RPMI8226 (cell line): Measurements from ENCODE around the gene FBXO39.
"Not testable (repeated sequence)": the region's sequence is repeated elsewhere in the genome, so short reads cannot be mapped to it uniquely, and the experiment has no call there.

ENCODE experiments used
- DNase-seq: peaks from one replicate; pipeline ENCODE4 v3.0.0-alpha.2; 2015

FBXO39 gene

DNA sequence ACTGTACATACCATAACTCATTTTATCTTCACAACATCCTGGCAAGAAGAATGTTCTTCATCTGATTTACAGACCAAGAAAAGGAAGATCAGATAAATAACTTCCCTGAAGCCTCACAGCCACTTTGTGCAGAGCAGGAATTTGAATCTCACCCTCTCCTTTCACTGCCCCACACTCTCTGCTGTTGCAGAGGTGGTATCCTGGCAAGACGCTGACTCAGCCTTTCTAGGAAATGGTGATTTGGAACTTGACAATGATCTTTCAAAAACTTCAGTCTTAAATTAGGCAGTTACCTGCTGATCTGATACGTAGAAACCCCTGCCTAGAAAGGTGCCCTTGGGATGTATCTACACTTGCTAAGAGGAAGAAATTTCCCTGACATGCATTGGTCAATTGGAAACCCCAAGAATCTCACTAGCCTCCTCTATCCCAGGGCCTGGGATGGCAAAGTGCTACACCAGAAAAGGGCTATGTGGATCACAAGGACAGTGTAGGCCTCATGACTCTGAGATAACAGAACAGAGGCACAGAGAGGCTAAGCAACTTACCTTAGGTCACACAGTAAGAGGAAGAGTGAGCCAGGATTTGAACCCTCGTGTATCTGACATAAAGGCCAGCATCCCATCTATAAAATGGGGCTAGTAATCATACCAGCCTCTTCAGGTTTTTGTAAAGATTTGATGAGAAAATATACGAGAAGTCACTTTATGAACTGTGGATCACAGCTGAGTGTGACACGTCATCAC, 17.9 kb downstream of the FBXO39 start:
- no peak for DNase-seq

DNA sequence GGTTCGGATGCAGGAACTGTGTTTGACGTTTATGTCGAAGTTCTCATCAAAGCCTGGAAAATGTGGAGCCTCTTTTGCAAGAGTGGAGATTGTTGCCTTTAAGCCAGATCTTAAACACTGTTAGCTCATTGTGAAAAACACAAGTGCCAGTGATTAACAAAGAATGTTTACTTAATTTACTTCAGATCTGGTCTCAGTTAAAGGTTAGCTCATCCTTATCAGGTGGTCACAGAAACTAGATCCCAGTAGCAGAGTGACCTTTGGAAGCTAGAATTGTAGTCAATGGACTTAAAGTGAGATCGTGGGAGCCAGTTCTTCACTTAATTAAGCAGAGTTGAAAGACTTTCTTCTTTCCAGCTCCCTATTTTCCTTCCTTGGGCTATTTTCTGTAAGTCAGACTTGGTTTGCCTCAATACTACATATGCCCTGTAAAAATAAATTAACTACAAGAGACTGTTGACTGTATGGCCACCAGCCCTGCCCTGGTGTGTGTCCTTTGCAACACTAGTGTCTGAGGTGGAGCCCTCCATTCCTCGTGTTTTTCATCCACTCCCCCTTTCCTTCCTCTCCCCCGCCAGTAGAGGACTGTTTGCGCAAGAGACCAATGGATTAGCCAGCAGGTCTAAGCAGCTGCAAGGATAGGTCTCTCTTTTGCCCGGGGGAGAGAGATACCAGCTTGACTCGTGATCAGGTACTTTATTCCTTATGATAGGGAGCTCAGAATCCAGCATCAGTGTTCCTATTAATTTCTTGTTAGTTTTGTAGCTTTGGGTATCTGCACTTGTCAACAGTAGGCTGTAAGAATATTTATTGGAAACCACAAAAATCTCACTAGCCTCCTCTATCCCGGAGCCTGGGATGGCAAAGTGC, 20.2 kb downstream of the FBXO39 start:
- no peak for DNase-seq

DNA sequence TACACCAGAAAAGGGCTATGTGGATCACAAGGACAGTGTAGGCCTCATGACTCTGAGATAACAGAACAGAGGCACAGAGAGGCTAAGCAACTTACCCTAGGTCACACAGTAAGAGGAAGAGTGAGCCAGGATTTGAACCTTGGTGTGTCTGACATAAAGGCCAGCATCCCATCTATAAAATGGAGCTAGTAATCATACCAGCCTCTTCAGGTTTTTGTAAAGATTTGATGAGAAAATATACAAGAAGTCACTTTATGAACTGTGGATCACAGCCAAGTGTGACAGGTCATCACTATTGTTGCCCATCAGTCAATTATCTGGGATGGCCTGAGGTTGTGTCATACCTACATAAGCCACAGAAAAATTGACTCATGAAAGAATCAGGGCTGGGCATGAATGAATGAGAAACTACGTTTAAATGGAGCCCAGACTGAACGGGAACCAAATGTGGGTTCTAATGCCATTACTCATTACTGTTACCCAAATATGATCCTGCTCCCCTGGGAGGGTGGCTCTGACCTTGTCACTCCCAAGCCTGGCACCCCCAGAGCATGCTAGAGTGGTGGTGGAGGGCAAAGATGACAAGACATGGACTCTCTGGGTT, 21.0 kb downstream of the FBXO39 start:
- no peak for DNase-seq

DNA sequence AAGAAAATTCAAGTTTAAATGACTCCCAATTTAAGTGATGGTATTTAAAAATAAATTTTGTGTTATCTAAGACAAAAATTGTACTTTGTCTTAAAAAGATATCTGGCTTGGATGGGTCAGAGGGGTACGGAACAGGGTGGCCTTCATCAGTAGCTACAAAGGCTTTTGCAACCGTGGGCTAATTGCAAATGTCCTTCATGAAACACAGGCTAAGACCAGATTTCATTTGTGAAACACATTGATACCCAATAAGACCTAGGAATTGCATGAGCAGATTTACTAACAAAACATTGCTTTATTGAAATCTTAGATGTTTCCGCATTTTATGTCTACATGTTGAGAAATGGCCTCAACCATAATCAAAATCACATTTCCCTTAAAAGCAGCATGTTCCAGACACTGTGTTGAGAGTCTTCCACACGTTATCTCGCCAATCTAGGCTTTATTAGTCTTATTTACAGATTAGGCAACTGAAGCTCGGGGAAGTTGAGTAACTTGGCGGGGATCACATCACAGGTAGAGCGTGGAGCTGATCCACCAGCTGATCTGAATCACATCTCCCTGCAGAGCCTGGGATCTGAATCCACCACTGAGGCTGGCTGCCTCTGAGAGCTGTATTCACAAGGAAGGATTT, 21.8 kb downstream of the FBXO39 start:
- no peak for DNase-seq

DNA sequence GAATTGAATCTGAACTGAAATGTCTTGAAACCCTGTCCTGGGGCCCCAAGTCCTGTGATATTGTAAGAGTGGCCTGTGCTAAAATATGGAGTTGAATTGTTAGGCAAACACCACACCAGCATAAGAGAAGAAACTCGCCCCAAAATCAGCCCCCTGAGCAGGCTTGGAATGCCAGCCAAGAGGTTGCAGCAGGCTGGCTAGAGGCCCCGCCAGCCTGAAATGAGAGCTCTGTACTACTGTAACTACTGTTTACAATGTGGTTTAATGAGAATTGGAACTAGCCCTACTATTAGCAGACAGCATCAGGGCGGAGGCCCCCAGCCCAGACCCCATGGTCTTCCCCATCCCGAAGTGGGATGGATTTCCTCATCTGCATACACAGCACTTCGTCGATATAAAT, 23.7 kb downstream of the FBXO39 start:
- DNase-seq: no peak

DNA sequence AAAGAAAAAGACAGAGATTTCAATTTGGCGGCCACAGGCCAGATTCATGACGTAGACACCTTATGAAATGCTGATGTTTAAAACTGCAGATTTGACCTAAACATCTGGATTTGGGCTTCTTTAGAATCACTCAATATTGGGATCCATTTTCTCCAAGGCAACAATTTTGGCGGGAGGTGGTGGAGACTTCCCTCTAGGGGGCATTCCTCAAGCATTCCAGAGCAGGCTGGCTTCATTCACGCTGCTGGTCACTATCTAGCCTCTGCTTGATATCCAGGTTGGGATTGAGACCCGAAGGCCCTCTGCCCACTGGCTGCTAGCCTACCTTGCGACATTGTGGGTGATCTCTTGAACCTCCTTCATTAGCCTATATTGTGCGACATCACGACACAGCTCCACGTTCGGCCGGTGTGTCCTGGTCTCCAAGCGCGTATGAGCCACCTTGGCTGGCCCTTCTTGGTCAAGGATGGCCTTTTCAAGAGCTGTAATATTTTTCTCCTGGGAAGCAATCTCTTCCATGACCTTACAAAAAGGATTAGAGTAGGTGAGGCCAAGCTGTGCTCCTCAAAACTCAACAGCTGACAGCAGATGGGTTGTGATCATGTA, 24.5 kb downstream of the FBXO39 start:
- DNase-seq: no peak

DNA sequence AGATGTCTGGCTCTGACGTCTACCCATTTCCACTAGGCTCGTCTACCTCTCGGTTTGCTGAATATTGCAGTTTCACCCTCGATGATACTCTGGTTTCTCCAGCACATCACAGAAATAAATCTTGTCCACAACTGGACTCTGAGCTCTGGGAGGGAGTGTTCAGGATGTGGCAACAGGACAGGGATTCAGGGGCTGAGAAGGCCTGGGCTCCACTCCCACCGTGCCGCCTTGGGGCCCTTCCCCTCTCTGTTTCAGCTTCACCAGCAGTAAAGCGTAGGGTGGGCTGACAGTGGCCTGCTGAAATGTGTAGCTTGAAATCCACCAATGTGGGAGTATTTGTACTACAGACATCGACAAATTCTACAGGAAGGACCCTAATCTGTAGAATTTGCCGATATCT, 35.5 kb downstream of the FBXO39 start:
- DNase-seq: no peak

DNA sequence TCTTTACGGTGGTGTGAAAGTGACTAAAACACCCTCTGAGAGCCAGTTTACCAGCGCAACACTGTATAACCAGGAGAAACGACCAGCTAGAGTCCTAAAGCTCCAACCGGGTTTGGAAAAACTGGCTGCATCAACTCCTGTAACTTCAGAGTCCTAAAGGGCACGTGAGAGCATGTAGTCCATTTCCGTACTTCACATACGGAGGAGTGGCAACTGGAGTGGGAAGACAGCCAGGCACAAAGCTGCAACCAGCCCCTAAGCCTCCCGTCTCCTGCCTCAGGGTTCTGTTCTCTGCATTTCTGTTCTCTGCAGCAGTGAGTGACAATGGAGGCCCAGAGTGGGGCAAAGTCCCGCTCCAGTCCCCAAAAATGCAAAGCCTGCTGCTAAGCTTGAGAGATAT, 36.3 kb downstream of the FBXO39 start:
- DNase-seq: no peak

DNA sequence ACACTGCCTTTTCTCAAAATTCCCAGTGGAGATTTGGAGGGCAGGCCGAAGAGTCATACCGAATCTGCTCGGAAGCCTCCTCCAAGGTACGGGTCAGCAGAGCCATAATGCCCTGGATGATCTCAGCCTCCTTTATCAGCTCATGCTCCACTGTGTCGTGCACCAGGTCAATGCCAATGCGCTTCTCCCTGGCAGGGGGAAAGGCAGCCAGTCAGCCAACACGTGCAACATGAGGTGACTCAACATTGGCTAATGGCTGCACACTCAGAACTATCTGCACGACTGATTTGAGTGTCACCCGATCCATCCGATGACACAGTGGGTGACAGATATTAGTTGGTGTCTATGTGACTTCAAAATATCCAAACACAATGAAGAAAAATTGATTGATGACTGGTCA, 39.8 kb downstream of the FBXO39 start:
- DNase-seq: no peak

DNA sequence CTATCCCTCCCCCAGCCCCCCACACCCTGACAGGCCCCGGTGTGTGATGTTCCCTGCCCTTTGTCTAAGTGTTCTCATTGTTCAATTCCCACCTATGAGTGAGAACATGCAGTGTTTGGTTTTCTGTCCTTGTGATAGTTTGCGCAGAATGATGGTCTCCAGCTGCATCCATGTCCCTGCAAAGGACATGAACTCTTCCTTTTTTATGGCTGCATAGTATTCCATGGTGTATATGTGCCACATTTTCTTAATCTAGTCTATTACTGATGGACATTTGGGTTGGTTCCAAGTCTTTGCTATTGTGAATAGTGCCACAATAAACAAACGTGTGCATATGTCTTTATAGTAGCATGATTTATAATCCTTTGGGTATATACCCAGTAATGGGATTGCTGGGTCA, 40.4 kb downstream of the FBXO39 start:
- not testable (repeated sequence) for DNase-seq

DNA sequence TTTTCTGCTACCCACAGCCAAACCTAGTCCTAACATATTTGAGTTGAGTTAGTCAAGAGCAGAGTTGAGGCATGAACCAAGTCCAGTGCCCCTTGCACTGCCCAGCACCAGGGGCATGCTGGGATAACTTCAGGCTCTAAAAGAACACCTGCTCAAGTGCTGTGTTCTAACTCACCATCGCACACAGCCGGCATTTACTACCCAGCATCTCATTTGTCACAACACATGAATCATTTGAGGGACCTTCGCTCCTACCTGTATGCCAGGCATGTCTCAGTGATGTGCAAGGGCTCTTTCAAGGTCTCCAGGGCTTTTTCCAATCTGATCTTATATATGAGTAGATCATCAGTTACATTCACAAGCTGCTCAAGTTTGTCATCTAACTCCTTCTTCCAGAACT, 42.9 kb downstream of the FBXO39 start:
- DNase-seq: no peak

DNA sequence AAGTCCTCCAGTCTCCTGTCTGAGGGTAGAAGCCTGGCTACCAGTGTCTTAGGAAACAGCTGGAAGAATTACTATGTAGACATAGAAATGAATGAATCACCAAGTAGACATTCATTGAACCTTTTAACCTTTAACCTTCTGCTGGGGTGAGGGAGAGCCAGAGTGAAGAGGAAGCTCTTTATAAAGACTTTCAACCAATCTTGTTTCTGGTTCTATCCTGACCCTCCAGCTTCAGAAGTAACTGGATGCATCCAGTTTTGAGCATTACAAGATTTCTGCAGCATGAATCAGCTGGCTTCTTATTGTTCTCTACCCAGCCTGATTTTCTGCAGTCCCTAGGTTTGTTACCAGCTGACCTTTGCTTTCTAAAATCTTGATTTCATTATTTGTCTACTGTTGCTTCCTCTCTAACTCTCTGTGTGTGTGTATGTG, 47.0 kb downstream of the FBXO39 start:
- no peak for DNase-seq

DNA sequence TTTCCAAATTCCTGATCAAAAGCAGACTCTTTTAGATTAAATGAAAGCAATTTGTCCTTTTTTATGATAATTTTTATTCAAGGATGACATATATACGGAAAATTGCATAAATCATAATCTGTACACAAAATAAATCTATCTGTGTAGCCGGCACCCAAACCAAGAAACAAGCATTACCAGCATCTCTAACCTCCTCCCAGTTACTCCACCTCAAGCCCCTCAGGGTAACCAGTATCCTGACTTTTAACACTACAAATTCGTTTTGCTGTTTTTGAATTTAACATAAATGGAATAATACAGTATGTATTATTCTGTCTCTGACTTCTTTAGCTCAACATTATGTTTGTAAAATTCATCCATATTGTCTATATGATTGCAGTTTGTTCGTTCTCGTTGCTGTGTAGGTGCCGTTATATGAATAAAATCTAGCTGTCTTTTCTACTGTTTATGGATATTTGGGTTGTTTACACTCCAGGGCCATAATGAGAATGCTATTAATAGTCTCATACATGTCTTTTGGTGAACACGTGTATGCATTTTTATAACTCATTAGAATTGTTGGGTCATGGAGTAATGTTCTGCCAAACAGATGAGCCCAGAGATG, 54.5 kb downstream of the FBXO39 start:
- DNase-seq: no peak

DNA sequence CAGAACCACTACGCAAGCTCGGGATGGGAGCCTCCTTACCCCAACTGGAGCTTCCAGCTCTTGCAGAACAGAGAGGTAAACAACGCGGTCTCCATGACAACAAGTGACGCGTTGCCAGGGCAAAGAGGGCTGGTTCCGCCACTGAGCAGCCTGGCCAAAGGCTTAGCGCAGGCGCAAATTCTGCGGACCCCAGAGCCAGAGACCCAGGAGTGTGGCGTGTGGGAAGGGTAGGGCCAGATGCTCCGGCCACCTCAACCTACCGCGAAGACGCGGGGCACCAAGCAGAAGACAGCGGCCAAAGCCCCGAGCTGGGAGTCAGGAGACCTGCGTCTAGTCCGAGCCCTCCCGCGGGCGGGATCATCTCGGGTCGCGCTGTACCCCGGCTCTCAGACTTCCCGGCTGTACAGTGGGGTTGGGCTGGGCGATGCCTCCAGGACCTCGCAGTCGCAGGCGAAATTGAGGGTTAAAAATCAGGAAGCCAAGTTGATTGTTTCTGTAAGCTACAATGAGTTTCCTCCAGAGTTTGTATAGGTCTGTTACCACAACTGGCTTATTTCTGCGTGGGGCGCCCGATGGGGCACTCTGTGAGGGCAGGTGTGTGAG, 55.7 kb downstream of the FBXO39 start, which contains the start of gene TEKT1:
Gene TEKT1 (minus strand): TSS at position 69 of the 603 bp plus-strand sequence. CDS start 1,353 bp downstream, outside the sequence.
- DNase-seq: peak; percentile 62
